A549 (cell line): ENCODE results near the gene SPSB4. TPM values are rescaled to one million over a fixed set of nuclear protein-coding genes. Genes with fewer than 3 reads are reported as not detected.

Experiments used
- ATAC-seq, 2 experiments: fragments of 200-7000 bp in 1 of 2; fragments of >200 bp in 1 of 2; cut with Nextera tagmentation in 1 of 2; cut with Tn5 transposase in 1 of 2; 3 replicates each; pipeline versions ENCODE4 v1.8.0 to v1.9.1; 2018 to 2020; ENCODE audit warnings: mild to moderate bottlenecking in 1 of 2, moderate library complexity in 1 of 2
- CTCF ChIA-PET: fragments of 300-600 bp; sonication (Branson Sonifier 250); formaldehyde crosslinking; extraction: SDS; loops from one replicate; lab custom pipeline; 2021; ENCODE audit warnings: antibody characterized with exemption, inconsistent platforms; lab: Yijun Ruan, JAX
- POLR2A ChIA-PET: fragments of 350-600 bp; formaldehyde crosslinking; extraction: SDS; loops from one replicate; lab custom pipeline; 2021; ENCODE audit warnings: antibody characterized with exemption, inconsistent platforms; lab: Yijun Ruan, JAX
- DNase-seq, 2 experiments: peaks; one replicate each; pipeline versions ENCODE4 v3.0.0 to v3.0.0-alpha.2; 2011 to 2016; ENCODE audit warnings: low read depth in 1 of 2, low spot score in 1 of 2
- FAIRE-seq: peaks from 2 replicates; lab custom pipeline; 2011; peaks lifted over from hg19 to GRCh38; lab: Jason Lieb, UNC
- H3K27ac ChIP-seq, 2 experiments: fragments of >200 bp; sonication (Bioruptor Twin); formaldehyde crosslinking; 3 replicates each; pipeline ENCODE4 v1.5.1; 2016 to 2017
- H3K4me1 ChIP-seq: fragments of >200 bp; sonication (Bioruptor Twin); formaldehyde crosslinking; 3 replicates; pipeline ENCODE4 v1.6.1; 2016
- H3K4me2 ChIP-seq: fragments of >200 bp; sonication (Bioruptor Twin); formaldehyde crosslinking; 3 replicates; pipeline ENCODE4 v1.6.1; 2016
- H3K4me3 ChIP-seq: fragments of >200 bp; sonication (Bioruptor Twin); formaldehyde crosslinking; 3 replicates; pipeline ENCODE4 v1.5.1; 2016
- H3K9me3 ChIP-seq: fragments of >200 bp; sonication (Bioruptor Twin); formaldehyde crosslinking; 3 replicates; pipeline ENCODE4 v1.6.1; 2016
- CEBPB ChIP-seq, 2 experiments: fragments of >200 bp in 1 of 2; sonication (Bioruptor Twin) in 1 of 2; formaldehyde crosslinking in 1 of 2; IDR thresholded peaks; 2 replicates each; pipeline ENCODE4 v1.6.1; 2012 to 2016
- CHD4 ChIP-seq: fragments of 200-600 bp; sonication (generic); IDR thresholded peaks from 2 replicates; pipeline ENCODE4 v1.6.1; 2016; ENCODE audit warnings: antibody characterized with exemption, mild to moderate bottlenecking, borderline replicate concordance
- EHMT2 ChIP-seq: fragments of 200-600 bp; sonication (generic); IDR thresholded peaks from 2 replicates; pipeline ENCODE4 v1.6.1; 2016; ENCODE audit warnings: antibody characterized with exemption, low read depth, mild to moderate bottlenecking, moderate library complexity
- ELK1 ChIP-seq: fragments of 150-350 bp; IDR thresholded peaks from 2 replicates; pipeline ENCODE4 v1.6.1; 2014; ENCODE audit warnings: low read depth, mild to moderate bottlenecking, low read length
- FOSB ChIP-seq: fragments of 250-450 bp; sonication (Bioruptor Pico); IDR thresholded peaks from 2 replicates; pipeline ENCODE4 v1.5.0; 2020; ENCODE audit warnings: mild to moderate bottlenecking, moderate library complexity
- HES2 ChIP-seq: fragments of >200 bp; sonication (Bioruptor Twin); formaldehyde crosslinking; IDR thresholded peaks from 2 replicates; pipeline ENCODE4 v1.6.1; 2016
- HEYL ChIP-seq: fragments of 250-450 bp; sonication (Bioruptor Pico); IDR thresholded peaks from 2 replicates; pipeline ENCODE4 v1.8.0; 2021; ENCODE audit warnings: mild to moderate bottlenecking, moderate library complexity
- MAZ ChIP-seq: fragments of 150-350 bp; IDR thresholded peaks from 2 replicates; pipeline ENCODE4 v1.6.1; 2014; ENCODE audit warnings: antibody characterized with exemption, low read depth, low read length, borderline replicate concordance
- RAD21 ChIP-seq, 2 experiments: fragments of >200 bp in 1 of 2; sonication (Bioruptor Twin) in 1 of 2; formaldehyde crosslinking in 1 of 2; IDR thresholded peaks in 1 of 2; conservative IDR thresholded peaks in 1 of 2; 2 replicates in 1 of 2; 3 replicates in 1 of 2; pipeline ENCODE4 v1.6.1; 2012 to 2018; ENCODE audit warnings: inconsistent platforms in 1 of 2
- RARB ChIP-seq: fragments of 250-450 bp; sonication (Bioruptor Pico); IDR thresholded peaks from 2 replicates; pipeline ENCODE4 v1.8.0; 2021; ENCODE audit warnings: mild to moderate bottlenecking, moderate library complexity
- RCOR1 ChIP-seq: fragments of 150-350 bp; IDR thresholded peaks from 2 replicates; pipeline ENCODE4 v1.6.1; 2014; ENCODE audit warnings: antibody characterized with exemption, low read length, low read depth
- REST ChIP-seq: fragments of 200-600 bp; sonication (generic); IDR thresholded peaks from 2 replicates; pipeline ENCODE4 v1.6.1; 2016; ENCODE audit warnings: antibody characterized with exemption, mild to moderate bottlenecking, moderate library complexity
- RNF2 ChIP-seq: fragments of 200-600 bp; sonication (generic); IDR thresholded peaks from 2 replicates; pipeline ENCODE4 v1.6.1; 2016; ENCODE audit warnings: low read depth, mild to moderate bottlenecking, antibody characterized with exemption, moderate library complexity, borderline replicate concordance
- SMC3 ChIP-seq: fragments of >200 bp; sonication (Bioruptor Twin); formaldehyde crosslinking; IDR thresholded peaks from 3 replicates; pipeline ENCODE4 v1.6.1; 2018; ENCODE audit warnings: inconsistent platforms
- USF2 ChIP-seq: fragments of 450-650 bp; IDR thresholded peaks from 2 replicates; pipeline ENCODE4 v1.6.1; 2014; ENCODE audit warnings: antibody characterized with exemption
- ZNF302 ChIP-seq: fragments of 250-450 bp; sonication (Bioruptor Pico); IDR thresholded peaks from 2 replicates; pipeline ENCODE4 v1.9.0; 2021; ENCODE audit warnings: inconsistent platforms, mild to moderate bottlenecking, moderate library complexity
- ZSCAN20 ChIP-seq: fragments of 250-450 bp; sonication (Bioruptor Pico); IDR thresholded peaks from 2 replicates; pipeline ENCODE4 v1.8.0; 2022; ENCODE audit warnings: mild to moderate bottlenecking, moderate library complexity
- WGBS: methylation state at CpG from one replicate; pipeline ENCODE4 v1.1.6; 2017; ENCODE audit errors: missing lambda C conversion rate; 5-methylcytosine and 5-hydroxymethylcytosine counted together
- polyA plus RNA-seq, 4 experiments: library from polyadenylated mRNA; depleted of rRNA in 3 of 4; stranded (reverse); fragments of >200 nt; fragmentation: RNase III in 1 of 4; extraction: RNeasy Plus Mini Kit Qiagen cat#74134 plus additional on column Dnase treatment in 1 of 4; gene quantifications; 2 replicates in 3 of 4; 3 replicates in 1 of 4; pipeline ENCODE4 v1.2.3, GENCODE V29; 2011 to 2017

Gene SPSB4
- polyA plus RNA-seq, 2 of the 4 experiments (the other 2 are of a cell fraction) = 0.03 to 0.04 TPM

- POLR2A ChIA-PET = no interaction called here
- TF ChIP-seq RARB (no peak), REST (no peak), ZSCAN20 (CRISPR knock-in tag) (no peak), CEBPB (IDR thresholded peaks at IDR 0.05) (no peak), SMC3 (no peak), MAZ (no peak), HES2 (no peak), EHMT2 (no peak), ZNF302 (CRISPR knock-in tag) (no peak), RCOR1 (no peak)
- TF ChIP-seq, all 56 proteins: peak for 0
These were observed 9.2 kb downstream of the SPSB4 start for GRCh38 chr3:141060327-141060726.

GRCh38 chr3:141063831-141064230 is 12.7 kb downstream of the SPSB4 start:
- no peaks in the 10 kb centered on the region for H3K4me1 ChIP-seq
- H3K4me3 ChIP-seq = no peak overlapping the region
- H3K9me3 ChIP-seq = no peaks in the 10 kb centered on the region
- no peak for FAIRE-seq
- ATAC-seq = no peak
- H3K27ac ChIP-seq = no peak overlapping the region
- TF ChIP-seq HEYL (CRISPR knock-in tag) (no peak), EHMT2 (no peak), RNF2 (no peak), USF2 (no peak), RARB (no peak), FOSB (CRISPR knock-in tag) (no peak), CHD4 (no peak), ELK1 (no peak), RAD21 (conservative IDR thresholded peaks at IDR 0.05 in 1 of 2, IDR thresholded peaks at IDR 0.05 in 1 of 2) (no peak)
- no peak for DNase-seq
- ChIA-PET CTCF (interaction anchor here (0.6 kb wide), 1 partner anchor 620 kb away, joined by 6 read pairs; no protein-coding TSS in a partner anchor), POLR2A (no interaction called here)
- 43% methylated on average over 1 of the region's 1 CpG for WGBS
- no peak overlapping the region for H3K4me2 ChIP-seq

More at GRCh38 chr3:141060327-141060726, 9.2 kb downstream of the SPSB4 start:
- H3K9me3 ChIP-seq = no peaks in the 10 kb centered on the region
- no peak overlapping the region for H3K4me3 ChIP-seq
- H3K27ac ChIP-seq = no peak overlapping the region
- ATAC-seq (no peak), FAIRE-seq (no peak), DNase-seq (no peak)
- CTCF ChIA-PET = no interaction called here
- 44% methylated on average over 3 of the region's 3 CpGs for WGBS
- H3K4me2 ChIP-seq = no peak overlapping the region
- no peaks in the 10 kb centered on the region for H3K4me1 ChIP-seq
